ENCODE results near the gene FOSL2.
"Not testable (repeated sequence)": the region's sequence is repeated elsewhere in the genome, so short reads cannot be mapped to it uniquely, and the experiment has no call there.

The FOSL2 gene

DNA sequence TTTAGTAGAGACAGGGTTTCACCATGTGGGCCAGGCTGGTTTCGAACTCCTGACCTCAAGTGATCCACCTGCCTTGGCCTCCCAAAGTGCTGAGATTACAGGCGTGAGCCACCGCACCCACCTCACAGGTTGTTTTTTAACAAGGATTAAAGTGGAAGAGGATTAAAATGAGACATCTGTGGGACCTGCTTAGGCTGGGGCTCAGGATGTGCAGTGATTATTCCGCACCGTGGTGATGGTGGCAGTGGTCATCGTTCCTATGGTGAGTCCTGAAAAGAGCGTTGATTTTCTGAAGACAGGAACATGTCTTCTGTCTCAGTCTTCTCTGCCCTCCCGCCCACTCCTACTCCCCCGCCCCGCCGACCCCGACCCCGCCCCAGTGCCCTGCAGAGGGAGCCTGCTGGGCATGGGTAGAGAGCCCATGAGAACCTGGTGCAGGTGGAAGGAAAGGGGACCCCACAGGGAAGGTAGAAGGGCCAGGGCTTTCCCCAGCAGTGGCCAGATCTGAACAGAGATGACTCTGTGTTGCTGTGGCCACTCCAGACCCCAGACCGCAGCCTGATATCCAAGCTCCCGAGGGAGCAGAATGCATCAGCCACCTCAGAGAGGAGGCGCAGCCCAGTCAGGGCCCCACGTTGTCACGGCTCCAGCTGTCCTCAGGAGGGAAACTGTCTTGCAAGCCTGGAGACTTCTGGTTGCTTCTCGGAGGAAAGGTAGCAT, 34.5 kb upstream of the FOSL2 start:
- peak; percentile 38 for DNase-seq (ENCODE audit: low spot score)

DNA sequence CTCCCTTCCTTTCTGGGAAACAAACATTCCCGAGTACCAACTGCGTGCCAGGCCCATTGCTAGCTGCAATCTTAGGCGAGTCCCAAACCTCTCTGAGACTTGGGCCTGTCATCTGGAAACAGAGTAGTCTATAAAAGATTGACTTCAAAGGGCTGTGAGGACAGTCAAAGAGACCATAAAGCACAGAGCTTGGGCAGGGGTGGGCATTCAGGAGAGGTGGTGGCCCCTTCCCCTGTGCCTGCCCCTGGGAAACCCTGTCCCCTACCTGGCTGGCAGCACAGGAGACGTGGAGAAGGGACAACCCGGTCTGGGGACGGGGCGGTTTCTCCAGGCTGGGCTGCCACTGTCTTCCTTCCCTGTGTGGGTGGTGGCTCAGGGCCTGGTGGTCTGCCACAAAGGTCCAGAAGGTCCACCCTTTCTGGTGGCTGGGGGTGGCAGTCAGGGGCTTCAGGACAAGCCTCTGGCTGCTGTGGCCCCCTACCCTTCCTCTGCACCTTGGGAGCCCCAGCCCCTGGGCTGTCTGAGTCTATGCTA, 33.9 kb upstream of the FOSL2 start:
- no peak for DNase-seq (ENCODE audit: low spot score)

DNA sequence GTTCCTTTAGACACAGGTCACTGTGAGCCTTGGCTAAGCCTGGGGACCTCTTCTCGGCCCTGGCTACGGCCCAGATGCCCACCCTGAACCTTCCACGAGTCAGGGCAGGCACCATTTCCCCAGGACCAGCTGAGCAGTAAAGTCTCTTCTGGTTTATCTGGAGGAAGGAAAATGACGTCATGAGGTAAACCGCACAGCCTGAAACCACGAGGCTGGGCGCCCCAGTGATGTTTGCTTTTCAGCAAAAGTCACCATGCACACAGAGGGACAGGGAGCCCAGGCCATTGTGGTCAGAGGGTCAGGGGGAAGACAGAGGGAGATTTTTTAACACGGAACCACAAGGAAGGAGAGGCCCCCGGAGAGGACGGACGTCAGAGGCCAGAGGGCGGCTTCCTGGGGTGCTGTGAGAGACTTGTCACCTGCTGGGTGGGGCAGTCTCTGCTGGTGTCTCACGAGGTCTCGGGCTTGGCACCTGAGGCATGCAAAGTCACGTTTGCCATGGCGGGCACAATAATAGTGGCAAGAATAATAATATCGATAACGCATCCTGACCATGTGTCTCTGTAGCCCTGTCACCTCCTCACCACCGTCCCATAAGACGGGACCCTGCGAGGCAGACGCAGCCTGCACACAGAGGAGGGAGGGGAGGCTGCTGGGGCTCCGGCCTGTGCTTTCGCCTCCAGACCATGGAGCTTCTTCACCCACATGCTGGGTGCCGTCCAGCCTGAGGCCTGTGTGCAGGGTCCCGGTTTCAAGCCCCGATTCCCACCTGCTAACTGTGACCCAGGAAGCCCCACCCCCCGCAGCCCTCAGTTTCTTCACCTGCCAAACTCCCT, 33.2 kb upstream of the FOSL2 start:
- DNase-seq (ENCODE audit: low spot score) = peak; percentile 38

DNA sequence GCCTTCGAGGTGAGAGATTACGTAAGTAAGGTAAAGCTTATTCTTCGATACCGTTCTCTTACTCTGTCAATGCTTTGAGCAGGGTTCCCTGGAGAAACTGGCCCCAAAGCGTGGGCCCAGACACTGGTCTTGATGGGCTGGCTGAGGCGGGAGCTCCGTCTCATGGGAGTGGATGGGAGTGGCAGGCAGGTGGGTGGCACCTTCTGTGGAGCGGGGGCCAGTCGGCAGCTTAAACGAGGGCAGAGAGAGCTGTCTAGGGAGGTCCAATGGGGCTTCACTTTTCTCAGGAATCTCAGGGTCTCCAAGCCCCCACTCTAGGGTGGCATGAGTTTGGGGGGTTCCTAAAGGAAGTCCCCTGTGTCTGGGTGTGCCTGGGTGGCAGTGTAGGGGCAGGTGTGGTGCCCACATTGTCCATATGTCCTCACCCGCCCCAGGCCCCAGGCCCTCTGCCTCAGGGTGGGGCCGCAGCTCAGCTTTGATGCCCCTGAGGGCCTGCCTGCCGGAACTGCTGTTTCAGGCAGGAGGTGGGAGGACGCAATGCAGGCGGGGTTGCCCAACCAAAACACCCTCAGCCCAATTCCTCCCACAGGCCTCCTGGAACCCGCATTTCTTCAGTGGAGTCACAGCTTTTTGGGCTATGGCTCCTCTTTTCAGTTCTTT, 32.5 kb upstream of the FOSL2 start:
- no peak for DNase-seq (ENCODE audit: low spot score)

DNA sequence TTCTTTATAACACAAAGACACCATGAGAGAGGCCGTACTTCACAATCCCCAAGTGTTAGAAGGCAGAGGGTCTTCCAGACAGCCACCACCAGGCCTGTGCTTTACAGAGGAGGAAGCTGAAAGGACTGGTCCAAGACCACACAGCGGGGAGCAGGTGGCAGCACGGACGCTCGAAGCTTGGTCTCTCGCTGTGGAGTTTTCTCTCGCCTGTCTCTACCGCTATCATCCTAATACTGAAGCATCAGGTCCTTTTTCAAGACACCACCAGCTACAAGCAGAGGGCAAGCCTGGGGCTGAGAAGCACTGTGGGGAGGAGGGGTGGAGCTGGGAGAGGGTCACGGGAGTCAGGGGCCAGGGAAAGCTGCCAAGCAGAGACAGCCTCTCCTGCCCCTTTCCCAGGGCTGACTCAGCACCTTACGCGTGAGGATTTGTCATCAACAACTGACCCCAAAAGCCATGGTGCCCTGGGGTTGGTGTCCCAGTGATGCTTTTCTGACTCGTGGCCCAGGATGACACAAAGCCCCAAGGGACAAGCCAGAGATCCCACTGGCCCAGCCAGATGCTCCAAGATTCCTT, 31.9 kb upstream of the FOSL2 start:
- DNase-seq (ENCODE audit: low spot score) = peak; percentile 84

DNA sequence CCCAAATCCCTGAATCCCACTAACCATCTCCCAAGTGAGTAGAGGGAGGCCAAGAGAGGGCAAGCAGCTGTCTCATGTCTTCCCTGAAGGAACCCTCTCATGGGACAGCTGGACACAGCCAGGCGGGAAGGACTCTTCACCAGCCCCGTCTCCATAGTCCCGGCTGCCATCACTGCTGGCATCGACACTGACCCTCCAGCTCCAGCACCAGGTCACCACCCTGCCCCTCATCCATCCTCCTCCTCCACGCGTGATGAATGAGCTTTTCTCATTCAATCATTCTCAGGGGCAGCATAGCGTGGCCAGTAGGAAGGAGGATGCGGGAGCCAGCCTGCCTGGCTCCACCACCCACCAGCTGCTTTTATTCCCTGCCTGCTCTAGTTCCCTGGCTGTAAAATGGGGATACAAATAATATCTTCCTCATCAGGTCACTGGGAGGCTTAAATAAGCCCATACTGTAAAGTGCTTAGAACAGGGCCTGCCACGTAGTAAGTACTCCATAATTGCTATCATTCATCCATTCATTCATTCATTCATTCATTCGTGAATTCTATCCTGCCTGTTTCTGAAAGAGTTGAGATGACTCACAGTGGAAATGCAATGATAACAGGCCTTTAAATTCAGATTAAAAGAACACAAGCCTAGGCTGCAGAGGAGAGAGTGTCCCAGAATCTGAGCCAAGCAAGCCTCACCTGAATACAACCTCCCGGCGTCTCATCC, 30.5 kb upstream of the FOSL2 start:
- DNase-seq (ENCODE audit: low spot score) = no peak

DNA sequence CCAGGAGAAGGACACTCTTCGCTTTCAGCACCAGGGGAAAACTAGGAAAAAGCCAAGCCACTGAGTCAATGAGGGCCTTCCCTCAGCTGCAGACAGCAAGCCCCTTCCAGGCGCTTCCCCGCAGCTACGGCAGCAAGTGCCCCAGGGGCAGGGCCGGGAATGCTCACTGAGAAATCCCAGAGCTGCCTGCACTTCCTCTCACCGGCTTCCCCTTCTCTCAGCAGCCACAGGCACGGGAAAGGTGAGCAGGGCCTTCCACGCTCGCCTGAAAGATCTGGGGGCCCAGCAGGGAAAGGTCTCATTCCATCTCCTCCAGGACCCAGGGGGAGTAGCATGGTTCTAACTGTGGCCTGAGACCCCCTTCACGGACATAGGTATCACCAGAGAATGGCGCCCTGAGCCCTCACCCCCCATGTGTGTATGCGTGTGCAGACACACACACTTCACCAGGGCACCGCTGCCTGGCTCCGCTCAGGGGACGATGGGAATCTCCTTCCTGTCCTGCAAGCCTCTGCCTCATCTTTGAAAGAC, 29.6 kb upstream of the FOSL2 start:
- no peak for DNase-seq (ENCODE audit: low spot score)

DNA sequence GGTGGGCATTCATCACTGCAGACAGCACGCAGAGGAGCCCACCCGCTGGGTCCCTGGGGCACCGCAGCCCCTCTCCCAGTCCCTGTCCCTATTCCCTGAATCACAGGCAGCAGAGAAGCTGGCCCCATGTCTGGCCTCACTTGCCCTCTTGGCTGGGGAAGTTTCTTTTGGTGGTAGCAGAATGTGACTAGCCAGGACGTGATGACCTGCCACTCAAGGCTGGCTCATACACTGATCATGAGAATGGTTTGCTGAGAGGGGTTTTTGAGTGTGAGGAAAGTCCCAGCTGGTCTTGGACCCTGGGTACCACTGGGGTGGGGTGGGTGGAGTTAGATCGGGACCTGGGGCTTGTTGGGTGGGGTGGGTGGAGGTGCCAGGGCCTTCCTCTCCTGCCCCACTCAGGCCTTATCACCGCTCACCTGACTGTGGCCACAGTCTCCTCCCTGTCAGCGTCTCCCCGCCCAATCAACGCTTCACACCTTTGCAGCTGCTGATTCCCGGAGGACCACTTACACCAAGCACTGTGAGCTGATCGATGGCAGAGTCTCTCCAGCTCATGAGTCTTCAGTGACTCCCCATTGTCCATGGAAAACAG, 28.9 kb upstream of the FOSL2 start:
- DNase-seq (ENCODE audit: low spot score) = no peak

DNA sequence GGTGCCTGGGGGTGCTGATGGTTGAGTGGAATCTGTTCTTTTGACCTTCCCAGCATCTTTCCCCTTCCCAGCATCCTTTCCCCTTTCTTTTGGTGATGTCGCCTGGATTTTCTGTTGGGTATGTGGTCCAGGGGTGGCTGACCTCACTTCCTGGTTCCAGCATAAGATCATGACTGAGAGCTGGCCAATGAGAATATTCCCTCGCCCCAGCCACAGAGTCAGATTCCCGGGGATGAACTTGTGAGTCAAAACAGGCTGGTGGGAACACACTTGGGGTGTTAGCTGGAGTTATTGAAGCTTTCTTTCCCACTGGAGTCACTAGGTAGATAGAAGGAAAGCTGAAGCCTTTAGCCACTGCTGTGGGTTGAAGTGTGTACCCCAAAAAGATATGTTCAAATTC, 28.0 kb upstream of the FOSL2 start:
- no peak for DNase-seq (ENCODE audit: low spot score)

DNA sequence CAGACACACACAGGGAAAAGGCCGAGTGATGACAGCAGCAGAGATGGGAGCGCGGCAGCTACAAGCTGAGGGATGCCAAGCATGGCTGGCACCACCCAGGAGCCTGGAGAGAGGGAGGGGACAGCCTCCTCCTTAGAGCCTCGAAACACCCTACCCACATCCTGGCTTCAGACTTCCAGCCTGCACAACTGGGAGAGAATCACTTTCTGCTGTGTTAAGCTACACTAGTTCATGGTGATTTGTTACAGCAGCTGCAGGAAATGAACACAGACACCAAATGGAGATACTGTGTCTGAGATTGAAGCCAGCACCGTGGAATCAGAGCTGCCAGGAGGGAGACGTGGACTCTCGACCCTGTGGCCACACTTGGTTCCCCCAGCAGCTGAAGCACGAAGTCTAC, 27.5 kb upstream of the FOSL2 start:
- no peak for DNase-seq (ENCODE audit: low spot score)

DNA sequence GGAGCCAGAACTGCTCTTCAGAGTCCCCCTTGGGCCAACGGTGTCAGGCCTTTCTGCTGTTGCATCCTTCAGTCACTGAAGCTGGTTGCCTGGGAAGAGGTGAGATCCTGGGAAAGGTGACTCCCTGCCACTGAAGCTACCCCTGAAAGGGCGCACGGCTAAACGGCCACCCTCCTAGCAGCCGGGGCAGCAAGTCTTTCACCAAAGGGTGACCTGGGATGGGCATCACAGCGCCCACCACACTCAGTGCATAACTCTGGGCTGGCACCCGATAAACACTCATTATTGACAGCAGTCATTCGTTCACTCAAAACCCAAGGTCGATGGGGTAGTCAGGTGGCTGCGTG, 26.5 kb upstream of the FOSL2 start:
- no peak for DNase-seq (ENCODE audit: low spot score)

DNA sequence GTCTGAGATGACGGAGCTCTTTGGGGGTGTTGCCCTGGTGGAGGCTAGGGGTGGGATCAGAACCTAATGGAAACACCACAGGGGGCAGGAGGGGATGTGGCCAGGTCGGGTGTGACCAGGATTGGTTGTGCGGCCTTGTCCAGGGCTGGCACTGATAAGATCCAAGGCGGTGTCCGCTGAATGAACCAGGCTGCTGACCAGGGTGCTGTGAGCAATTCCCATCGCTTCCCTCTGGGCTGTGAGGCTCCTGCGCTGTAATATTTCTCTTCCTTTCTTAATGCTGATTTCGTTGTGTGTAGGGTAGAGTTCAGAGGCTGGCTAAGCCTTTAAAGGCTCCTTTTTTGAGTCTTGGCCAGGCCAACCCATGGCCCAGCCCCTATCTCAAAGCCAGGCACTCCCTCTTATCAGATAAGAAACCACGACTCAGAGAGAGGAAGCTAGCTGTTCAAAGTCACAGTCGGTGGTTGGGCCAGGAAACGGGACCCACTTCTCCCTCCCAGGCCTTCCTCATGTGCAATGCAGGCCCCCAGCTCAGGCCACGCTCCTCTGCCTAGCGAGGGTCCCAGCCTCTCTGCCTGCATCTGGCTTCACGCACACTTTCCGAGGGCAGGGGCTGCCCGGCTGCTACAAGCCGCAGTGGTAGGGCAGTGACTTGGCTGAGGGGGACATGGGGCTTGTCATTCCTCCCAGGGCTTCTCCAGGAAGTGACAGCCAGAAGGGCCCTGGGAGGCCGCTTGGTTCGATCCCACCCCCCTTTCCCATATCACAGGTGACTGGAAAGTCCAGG, 26.0 kb upstream of the FOSL2 start:
- DNase-seq (ENCODE audit: low spot score) = peak; percentile 53

DNA sequence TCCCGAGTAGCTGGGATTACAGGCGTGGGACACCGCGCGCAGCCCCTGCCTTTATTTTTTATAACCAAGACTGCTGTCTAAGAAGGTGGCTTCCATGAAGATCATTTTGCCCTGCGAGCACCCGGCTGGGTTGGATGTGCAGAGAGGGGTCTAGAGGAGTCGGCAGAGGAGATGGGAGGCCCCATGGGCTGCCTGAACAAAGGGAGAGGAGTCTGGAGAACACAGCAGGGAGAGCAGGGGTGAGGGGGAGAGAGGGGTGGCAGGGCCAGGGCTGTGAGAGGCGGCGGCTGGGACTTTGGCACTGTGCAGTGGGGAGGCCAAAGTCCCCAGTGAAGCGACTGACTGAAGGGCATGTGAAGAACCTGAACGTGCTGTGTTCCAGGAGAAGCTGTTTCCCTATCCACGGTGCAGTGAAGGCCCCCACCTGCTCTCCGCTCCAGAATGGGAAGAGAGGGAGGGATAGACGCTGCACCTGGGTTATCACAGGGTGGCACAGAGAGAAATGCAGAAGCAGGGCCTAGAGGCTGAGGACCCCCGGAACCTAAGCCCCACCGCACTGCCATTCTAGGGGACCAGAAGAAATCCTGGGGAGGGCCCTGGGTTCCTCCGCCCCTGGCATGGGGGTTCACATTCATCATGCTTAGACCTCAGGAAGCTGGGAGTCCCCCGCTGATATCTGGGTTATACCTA, 24.8 kb upstream of the FOSL2 start:
- no peak for DNase-seq (ENCODE audit: low spot score)

DNA sequence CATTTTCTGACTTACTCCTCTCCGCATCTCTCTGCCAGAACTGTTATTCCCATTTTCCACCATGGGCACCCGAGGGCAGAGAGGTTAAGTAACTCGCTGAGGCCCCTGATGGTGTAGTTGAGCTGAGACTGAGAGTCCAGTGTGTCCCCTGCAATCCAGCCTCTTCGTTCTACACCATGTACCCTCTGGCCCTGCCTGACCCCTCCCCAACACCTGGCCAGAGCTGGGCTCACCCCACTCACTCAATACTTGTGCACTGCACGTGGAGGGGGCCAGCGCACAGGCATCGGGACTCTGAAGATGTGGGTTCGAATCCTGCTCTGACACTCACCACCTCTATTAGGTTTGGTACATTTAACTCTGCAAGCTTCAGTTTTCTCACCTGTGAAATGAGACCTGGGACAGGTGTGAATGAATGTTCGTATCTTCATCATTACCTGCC, 24.3 kb upstream of the FOSL2 start:
- no peak for DNase-seq (ENCODE audit: low spot score)

DNA sequence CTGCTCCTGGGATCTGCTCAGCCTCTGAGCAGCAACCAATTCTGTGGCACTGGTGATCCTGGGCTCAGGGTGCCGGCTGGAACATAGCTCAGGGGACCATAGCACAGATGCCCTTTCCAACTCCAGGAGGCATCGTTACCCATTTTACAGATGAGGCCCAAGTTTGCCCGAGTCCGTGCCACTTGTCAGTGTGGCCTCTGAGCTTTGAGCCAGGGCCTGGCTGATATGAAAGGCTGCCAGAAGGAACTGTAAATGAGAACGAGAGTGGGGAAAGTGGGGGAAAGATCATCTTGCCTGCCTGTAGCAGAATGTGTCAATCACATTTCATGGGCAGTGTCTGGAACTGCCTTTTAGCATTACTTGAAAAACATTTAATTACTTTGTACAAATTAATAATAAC, 23.3 kb upstream of the FOSL2 start:
- DNase-seq (ENCODE audit: low spot score) = no peak

DNA sequence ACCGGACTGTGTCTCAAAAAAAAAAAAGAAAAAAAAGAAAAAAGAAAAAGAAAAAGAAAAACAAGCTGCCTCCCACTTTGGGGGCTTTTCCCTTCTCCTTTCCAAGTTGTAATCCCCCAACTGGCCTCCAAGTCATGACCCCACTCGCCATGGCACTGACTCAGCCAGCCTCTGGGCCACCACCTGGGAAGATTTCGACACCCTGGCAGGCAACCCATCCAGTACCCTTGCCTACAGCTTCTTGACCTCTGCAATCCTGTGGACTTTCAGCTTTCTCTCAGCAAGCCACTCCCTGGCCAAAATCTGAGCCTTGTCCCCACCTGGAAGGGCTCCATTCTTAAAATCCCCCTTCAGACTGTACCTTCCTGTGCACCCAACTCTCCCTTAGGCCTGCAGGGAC, 22.3 kb upstream of the FOSL2 start:
- DNase-seq (ENCODE audit: low spot score) = no peak

DNA sequence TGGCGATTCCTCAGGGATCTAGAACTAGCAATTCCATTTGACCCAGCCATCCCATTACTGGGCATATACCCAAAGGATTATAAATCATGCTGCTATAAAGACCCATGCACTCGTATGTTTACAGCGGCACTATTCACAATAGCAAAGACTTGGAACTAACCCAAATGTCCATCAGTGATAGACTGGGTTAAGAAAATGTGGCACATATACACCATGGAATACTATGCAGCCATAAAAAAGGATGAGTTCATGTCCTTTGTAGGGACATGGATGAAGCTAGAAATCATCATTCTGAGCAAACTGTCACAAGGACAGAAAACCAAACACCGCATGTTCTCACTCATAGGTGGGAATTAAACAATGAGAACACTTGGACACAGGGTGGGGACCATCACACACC, 20.9 kb upstream of the FOSL2 start:
- DNase-seq (ENCODE audit: low spot score) = not testable (repeated sequence)

DNA sequence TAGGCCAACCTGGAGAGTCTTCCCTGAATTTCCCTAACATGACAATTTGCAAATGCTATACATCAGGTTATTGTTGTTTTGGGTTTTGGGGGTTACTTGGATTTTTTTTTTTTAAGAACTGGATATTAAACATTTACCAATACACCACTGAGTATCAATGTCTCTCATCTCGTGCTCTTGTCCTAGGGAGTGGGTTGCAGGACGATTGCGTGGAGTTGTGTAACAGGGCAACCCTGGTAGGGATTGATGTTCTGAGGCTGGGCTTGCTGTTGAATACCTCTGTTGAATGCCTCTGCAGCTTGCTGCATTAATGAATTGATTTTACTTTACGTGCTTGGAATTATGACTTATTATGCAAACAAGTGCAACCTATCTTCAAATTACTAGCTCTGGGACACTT, 18.8 kb upstream of the FOSL2 start:
- DNase-seq (ENCODE audit: low spot score) = no peak

DNA sequence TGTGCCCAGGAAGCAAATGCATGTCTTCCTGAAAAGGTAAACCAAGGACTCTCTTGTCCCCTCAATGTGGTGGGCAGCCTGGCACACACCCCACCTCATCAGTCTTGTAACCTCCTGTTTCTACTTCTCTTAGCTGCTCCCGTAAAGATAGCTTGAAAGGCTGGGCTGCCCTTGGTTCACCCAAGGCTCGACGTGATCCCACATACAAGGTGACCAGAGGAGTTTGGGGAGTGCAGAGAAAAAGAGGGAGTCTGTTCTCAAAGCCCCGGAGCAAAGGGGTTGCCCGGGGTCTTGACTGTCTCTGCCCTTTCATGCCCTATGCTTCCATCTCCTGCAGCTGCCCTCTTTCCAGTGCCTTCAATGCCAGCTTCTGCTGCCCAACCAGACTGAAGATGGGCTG, 18.3 kb upstream of the FOSL2 start:
- no peak for DNase-seq (ENCODE audit: low spot score)

DNA sequence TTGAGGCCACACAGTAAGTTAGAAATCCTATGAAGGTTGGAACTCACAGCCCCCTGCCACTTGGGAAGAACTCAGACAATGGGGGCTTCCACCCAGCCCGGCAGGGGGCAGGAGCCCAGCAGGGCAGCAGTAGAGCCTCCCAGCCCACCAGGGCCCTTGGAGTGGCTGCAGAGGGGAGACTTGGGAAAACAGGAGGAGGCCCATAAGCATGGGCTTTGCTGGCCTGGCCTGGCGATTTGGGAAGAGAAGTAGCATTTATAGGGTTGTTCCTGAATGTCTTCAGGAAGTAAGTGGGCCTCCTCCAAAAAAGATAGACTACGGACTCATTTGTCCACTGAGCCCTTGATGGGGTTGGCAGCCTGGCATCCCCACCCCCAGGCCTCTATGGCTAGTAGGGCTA, 17.4 kb upstream of the FOSL2 start:
- no peak for DNase-seq (ENCODE audit: low spot score)

All from hepatic stellate cell (primary cell).